IPS-18c (cell line): ENCODE results near the gene THRB.

Source experiments
- H3K4me3 ChIP-seq: 2 replicates; pipeline ENCODE4 v1.7.0; 2013; ENCODE audit warnings: low read depth, mild to moderate bottlenecking, low read length, moderate library complexity; ENCODE audit not compliant: insufficient read depth
- H3K9me3 ChIP-seq: one replicate; pipeline ENCODE4 v1.6.1; 2013; ENCODE audit warnings: mild to moderate bottlenecking, low read length, moderate library complexity; ENCODE audit not compliant: control insufficient read depth, insufficient read depth

Gene THRB

DNA sequence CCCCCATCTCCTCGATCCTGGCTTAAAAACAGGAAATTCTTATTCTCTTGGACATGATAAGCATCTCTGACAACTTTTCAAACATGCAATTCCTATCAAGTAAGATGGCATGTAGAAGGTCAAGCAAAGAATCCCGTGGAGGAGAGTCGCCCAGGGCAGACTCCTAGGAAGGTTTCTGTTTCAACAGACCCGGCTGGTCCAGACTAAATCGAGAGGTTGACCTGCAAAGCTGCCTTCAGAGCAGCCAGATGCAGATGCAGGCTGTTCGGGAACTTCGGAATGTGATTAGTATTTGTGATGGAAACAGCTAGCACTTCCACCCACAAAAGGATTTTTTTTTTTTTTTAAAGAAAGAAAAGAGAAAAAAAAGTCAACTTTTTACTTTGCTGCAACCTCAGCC lies 332.8 kb downstream of the THRB start:
- no peaks in the 10 kb centered on the region for H3K9me3 ChIP-seq
- H3K4me3 ChIP-seq, result no peak overlapping the region

DNA sequence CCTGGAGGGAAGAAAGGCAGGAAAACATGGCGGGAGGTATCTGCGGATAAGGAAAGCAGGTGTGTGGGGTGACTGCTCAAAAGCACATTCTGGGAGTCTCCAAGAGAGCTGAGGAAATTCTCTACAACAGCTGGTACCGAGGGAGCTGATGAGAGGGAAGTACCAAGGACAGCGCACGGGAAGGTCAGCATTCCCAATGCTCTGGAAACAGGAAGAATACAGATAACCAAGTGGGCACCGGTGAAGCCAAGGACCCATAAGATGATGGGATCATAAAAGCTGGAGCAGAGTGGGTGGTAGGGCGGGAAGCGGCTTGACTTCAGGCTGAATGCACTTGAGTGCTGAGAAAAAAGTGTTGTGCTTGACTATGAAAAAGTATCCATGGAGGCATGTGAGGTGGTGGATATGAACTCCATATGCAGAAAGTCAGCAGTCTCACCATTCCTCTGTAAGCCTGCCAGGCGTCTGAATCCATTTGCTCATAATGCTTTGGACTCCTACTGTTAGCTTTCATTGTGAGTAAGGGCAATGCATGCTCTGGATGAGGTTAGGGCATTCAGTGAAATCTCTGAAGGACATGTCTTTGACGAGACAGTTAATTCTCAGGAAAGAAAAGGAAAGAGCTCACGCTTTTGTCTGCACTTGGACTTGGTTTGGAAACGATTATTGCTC lies 334.1 kb downstream of the THRB start:
- no peak overlapping the region for H3K4me3 ChIP-seq
- no peaks in the 10 kb centered on the region for H3K9me3 ChIP-seq

DNA sequence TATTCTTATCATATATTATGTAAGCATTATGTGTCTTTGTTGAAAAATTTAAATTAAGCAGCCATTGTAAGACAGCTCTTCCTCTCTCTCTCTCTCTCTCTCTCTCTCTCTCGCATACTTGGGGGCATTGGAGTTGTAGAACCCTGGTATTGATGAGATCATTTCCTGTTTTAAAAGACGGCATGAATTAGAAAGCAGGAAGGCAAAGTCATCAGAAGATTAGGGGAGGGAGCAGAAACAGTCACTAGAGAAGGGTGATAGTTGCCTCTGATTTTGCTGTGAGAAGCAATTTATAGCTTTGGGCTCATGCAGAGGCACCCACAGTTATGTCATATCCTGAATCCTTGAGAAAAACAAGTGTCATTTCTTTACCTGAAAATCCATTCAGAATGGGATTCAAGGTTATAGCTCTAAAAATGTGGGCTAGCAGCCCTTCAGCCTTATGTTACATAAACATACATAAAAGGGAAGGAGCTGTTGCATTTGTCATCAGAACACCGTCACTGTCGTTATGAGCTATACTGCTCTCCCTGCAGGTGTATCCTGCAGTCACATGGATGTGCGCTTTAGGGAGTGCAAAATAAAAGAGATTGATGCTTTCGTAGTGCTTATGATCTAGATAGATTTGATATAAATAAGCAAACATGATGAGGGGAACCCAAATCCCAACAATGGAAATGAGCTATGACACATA lies 335.7 kb downstream of the THRB start:
- no peak overlapping the region for H3K4me3 ChIP-seq

DNA sequence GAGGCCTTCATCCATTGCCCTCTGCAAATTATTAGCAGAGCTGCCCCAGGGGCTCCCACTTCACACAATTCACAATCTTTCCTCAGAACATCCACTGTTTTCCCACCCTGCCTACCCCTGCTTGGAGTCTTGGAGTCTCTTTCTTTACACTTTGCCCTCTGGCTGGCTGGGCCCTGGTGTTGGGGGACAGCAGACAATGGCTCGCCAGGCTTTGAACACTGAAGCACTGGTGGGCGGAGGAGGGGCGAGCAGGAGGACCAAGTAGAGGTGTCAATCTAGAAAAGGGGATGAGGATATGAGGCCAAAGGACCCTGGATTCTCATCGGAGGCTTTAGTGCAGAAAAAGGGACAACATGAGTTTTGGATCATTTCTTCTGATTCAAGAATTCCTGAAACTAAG lies 337.5 kb downstream of the THRB start:
- Histone ChIP-seq H3K4me3 (no peak overlapping the region), H3K9me3 (no peaks in the 10 kb centered on the region)

More for the DNA sequence above, 335.7 kb downstream of the THRB start:
- no peaks in the 10 kb centered on the region for H3K9me3 ChIP-seq

DNA sequence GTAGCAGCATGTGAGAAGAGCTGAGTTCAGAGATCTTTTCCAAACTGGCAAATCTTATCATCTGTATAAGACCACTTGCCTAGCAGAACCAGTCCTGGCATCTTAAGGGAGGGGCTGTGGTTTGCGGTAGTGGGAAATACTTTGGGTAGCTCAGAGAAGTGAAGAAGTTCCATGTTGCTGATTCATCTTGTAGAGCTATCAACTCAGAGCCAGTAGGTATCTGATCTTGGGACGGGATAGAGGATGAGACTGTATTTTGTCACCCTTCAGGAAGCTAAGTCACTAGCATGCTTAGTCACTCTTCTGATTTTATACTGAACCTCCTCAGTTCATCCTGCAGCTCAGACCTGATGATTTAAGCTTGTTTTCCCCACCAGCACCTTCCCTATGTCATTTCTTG lies 338.2 kb downstream of the THRB start:
- H3K4me3 ChIP-seq, result no peak overlapping the region
- no peaks in the 10 kb centered on the region for H3K9me3 ChIP-seq

DNA sequence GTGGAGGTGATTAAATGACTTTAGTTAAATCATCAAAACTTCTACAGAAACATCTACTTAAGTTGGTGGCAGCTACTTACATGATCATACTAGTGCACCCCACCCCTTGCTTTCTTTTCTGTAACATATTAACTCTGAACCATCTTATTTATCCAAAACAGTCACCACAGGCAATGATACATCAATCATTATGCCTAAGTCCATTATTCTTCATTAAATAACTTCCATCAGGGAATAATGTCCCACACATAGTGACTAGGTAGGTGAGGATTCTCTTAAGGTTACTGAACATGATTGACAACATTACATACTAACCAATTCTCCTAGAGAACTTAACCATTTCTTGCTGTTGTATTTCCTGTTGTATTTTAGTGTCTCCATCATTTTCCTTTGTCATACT lies 339.4 kb downstream of the THRB start:
- Histone ChIP-seq H3K4me3 (no peak overlapping the region), H3K9me3 (no peaks in the 10 kb centered on the region)

DNA sequence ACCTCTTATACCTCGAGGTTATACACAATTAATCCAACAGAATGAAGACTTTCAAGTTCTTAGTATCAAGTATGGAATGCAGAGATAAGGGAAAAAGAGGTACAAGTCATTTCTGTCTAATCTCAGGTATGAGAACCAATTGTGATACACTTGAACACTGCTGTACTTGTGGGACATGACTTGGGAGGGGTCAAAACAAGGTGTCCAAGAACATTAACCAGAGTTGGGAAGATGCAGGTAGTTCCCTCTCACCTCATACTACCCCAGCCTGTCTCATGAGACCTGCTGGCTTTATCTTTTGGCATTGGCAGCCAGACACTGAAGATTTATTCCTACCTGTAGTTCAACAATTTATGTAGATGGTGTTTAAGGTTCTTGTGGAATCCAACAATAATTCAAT lies 339.9 kb downstream of the THRB start:
- no peak overlapping the region for H3K4me3 ChIP-seq
- H3K9me3 ChIP-seq, result no peaks in the 10 kb centered on the region

DNA sequence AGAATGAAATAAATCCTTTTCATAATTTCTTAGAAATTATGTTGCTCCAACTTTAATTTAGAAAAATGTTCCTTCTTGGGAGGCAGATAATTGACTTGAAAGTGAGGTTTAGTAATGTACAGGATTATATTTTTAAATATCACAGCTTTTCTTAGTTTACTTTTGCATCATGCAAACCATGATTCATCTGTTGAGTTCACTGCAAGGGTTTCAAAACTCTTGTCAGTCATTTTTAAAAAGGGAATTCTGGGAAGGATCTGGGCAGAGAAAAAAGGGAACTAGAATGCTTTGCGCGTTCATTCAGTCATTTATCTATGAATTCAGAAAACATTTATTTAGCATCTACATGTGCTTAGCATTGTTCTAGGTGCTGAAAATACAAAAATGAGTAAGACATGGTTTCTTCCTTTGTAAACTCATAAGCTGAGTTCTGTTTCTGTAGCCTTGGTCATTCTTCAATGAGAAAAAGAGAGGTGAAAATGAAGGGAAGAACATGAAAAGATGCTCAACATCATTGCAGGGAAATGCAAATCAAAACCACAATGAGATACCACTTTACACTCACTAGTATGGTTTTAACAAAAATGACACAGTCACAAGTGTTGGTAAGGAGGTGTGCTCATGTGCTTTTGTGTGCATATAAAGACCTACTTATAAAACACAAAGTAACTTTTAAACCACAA lies 340.5 kb downstream of the THRB start:
- Histone ChIP-seq H3K4me3 (no peak overlapping the region), H3K9me3 (no peaks in the 10 kb centered on the region)

DNA sequence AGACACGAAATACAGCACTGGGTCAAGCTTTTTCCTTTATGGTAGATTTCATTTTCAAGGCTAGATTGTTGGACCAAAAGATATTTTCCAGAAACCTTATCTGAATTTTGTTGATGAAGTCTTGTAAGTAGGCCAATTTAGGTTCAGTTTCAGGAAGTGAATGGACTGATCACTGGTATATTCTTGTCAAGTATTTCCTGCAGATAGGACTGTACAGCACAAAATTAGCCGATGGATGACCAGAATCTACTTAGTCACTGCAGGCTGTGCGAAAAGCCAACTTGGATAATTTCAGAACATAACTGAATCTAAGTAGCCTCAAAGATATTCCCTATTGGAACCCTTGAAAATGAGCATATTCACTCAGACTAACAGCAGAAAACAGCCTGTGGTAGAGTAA lies 343.1 kb downstream of the THRB start:
- Histone ChIP-seq H3K4me3 (no peak overlapping the region), H3K9me3 (no peaks in the 10 kb centered on the region)

DNA sequence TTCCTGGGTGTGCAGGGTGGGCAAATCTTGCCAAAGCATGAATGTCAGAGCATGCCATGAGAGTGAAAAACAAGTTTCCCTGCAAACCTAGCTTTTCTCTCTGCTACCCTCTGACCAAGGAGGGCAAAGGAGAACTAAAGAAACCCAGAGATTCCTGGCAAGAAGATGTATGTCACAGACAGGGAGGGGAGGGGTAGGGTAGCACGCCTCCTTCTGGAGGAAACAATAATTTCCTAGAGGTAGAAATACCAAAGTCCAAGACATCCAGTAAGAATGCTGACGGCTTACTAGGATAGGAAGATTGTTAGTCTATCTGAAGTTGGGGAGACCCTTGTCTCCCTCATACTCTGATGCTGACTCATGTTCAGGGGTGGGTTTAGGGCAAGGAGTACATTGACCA lies 345.6 kb downstream of the THRB start:
- Histone ChIP-seq H3K9me3 (no peaks in the 10 kb centered on the region), H3K4me3 (no peak overlapping the region)

DNA sequence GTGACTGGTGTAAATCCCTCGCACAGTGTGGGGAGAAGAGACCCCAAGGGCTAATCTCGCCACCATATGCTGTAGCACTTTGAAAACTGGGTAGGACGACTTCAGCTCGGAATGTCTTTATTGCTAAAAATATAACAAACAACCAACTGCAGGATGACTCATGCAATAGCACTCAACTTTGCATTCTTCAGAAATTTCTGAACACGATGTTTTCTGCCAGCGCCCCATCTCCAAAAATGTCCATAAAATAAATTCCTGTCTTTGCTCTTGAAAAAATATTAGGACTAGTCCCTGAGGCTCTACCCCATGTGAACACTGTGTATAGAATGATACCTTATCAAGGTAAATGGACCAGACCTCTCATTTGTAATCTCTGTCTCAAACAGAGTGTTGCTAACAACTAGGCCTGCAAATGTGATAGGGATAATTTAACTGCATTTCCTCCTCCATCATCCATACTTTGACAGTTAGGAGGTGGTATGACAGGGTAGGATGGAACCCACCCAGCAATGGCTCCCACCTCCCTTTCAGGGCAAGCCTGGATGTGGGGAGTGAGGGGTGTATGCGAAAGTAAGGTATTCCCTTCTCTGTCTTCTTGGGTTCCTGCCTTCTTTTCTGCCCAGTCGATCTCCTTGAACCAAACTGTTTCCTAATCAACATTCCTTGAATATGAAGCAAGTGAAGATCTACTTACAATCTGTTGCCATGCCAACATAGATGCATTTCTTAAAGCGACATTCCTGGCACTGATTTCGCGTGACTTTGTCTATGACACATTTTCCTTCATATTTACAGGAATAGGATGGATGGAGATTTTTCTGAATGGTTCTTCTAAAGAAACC lies 348.4 kb downstream of the THRB start:
- H3K4me3 ChIP-seq, result no peak overlapping the region

DNA sequence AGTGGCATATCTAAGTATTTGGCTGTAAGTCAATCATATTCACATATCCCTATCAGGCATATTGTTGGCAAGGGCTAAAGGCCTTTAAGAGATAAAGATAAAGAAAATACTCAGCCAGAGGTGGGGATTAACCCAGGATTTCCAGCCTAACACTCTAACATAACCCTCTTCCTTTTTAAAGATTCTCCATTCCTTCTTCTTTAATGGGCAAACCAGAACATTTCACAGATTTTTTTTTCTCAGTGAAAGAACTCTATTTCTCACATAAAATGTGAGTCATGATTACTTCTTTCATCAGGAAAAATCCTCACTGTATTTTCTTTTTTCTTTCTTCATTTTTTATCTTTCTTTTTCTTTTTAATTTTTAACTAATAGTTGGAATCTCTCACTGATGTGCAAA lies 349.2 kb downstream of the THRB start:
- no peak overlapping the region for H3K4me3 ChIP-seq

More for the DNA sequence above, 348.4 kb downstream of the THRB start:
- no peaks in the 10 kb centered on the region for H3K9me3 ChIP-seq

DNA sequence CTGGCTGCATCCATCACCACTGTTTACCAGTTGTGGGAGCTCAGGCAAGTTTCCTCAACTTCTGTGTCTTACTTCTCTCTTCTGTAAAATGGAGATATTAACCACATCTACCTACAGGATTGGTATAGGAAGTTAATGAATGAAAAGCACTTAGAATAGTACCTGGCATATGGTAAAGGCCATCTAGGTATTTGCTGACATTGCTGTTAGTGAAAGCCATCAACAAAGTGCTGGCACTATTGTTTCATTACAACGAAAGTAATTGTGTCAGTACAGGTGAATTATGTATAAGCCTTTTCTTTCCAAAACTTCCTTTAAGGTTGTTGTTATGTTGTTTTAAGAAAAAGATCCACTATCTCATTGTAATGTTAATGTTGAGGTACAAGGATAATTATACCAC lies 352.5 kb downstream of the THRB start:
- no peaks in the 10 kb centered on the region for H3K9me3 ChIP-seq
- H3K4me3 ChIP-seq, result no peak overlapping the region

More for the DNA sequence above, 349.2 kb downstream of the THRB start:
- H3K9me3 ChIP-seq, result no peaks in the 10 kb centered on the region

DNA sequence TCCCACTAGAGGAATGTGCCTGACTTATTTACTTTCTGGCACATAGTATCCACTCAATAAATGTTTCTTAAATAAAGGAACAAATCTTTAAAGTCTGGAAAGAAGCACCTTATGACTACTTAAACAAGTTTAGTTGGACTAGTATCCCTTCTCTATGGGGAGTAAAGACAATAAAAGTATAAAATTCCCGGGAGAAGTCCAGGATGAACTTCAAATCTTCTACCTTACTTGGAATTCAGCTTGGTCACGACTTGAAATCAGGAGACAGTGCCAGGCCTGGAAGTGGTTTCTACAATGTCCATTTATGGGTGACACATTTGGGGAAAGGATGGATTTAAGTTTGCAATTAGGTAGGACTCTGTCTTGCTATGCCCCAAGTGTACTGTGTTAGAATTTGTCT lies 353.1 kb downstream of the THRB start:
- Histone ChIP-seq H3K9me3 (no peaks in the 10 kb centered on the region), H3K4me3 (no peak overlapping the region)

DNA sequence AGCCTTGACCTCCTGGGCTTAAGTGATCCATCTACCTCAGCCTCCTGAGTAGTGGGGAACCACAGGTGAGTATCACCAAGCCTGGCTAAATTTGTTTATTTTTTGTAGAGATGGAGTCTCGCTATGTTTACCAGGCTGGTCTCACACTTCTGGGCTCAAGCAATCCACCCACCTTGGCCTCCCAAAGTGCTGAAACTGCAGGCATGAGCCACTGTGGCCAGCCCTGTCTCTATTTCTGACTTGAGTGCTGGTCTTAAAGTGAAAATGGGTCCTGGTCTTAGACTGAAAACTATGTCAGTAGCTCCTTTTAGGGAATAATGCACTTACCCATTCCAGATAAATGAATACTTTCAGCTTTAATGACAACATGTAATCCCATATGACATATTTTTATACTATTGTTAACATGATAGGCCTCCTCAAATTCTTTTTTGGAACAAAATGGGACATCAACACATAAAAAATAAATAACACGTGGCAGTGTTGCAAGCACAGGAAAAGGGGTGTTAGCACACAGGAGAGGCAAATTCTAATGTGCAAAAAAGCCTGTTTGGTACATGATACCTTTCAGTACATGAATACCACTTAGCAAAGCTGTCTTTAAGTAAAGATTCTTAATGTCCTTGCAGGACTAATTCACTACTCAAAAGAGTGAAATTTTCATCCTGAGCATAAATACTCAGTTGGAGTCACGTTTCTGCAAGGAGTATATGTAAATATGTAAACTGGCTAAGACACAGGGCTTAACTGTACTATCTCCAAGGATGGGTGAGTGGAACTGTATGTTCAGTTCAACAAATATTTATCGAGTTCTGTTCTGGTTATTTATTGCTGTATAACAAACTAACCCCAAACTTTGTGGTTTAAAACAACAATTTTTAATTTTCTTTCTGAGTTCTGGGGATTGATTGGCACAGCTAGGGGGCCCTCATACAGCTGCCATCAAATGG lies 354.9 kb downstream of the THRB start:
- no peaks in the 10 kb centered on the region for H3K9me3 ChIP-seq
- H3K4me3 ChIP-seq, result no peak overlapping the region

DNA sequence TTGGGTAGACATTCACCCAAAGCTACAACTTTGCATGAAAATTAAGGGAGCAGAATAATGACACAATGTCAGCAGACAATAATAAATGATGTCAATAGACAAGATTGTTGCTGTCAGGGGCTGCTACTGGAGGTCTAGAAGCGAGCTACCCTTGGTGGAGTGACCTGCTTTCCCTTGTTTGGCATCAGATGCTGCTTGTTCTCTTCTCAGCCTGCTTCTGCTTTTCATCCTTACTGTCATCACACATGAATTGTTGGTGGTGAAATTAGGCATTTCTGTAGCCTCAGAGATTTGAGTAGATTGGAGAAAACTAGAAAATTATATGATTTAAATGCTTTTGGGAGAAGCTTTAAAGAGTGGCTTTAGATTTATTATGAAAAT lies 355.8 kb downstream of the THRB start:
- Histone ChIP-seq H3K4me3 (no peak overlapping the region), H3K9me3 (no peaks in the 10 kb centered on the region)
